WTC11 (cell line): ENCODE results near the gene CTNNA1. TPM values are rescaled to one million over a fixed set of nuclear protein-coding genes. Genes with fewer than 3 reads are reported as not detected.

ENCODE experiments used
- ATAC-seq: fragments of 200-7000 bp; cut with Tn5 transposase; 2 replicates; pipeline ENCODE4 v1.10.0; 2021; ENCODE audit warnings: mild to moderate bottlenecking, moderate library complexity
- CTCF ChIA-PET: fragments of 300-600 bp; sonication (Branson Sonifier 250); formaldehyde crosslinking; loops from one replicate; lab custom pipeline; 2021; ENCODE audit warnings: antibody characterized with exemption; lab: Charles Lee
- POLR2A ChIA-PET: fragments of 350-600 bp; sonication (Branson Sonifier 250); formaldehyde crosslinking; loops from one replicate; lab custom pipeline; 2021; ENCODE audit warnings: antibody characterized with exemption; lab: Charles Lee
- DNase-seq: peaks from one replicate; pipeline ENCODE4 v3.0.0; 2021; ENCODE audit warnings: low spot score
- H3K27ac Mint-ChIP-seq: 2 replicates; pipeline ENCODE4 v1.8.0; 2021; ENCODE audit warnings: mixed read lengths
- H3K27me3 Mint-ChIP-seq: 2 replicates; pipeline ENCODE4 v1.8.0; 2021; ENCODE audit warnings: low read depth, mild to moderate bottlenecking, moderate library complexity, mixed read lengths
- H3K36me3 Mint-ChIP-seq: 2 replicates; pipeline ENCODE4 v1.8.0; 2021; ENCODE audit warnings: mixed read lengths
- H3K4me1 Mint-ChIP-seq: 2 replicates; pipeline ENCODE4 v1.8.0; 2022; ENCODE audit warnings: mixed read lengths
- H3K4me3 Mint-ChIP-seq: 2 replicates; pipeline ENCODE4 v1.8.0; 2021; ENCODE audit warnings: mild to moderate bottlenecking, moderate library complexity, mixed read lengths
- H3K9me3 Mint-ChIP-seq: 2 replicates; pipeline ENCODE4 v1.8.0; 2021; ENCODE audit warnings: mixed read lengths
- FOXP1 ChIP-seq: sonication (generic); formaldehyde crosslinking; IDR thresholded peaks from 2 replicates; pipeline ENCODE4 v1.8.0; 2022; ENCODE audit warnings: missing genetic modification reagents, mild to moderate bottlenecking, moderate library complexity, borderline replicate concordance
- HMGXB4 ChIP-seq: sonication (generic); formaldehyde crosslinking; IDR thresholded peaks from 2 replicates; pipeline ENCODE4 v1.8.1; 2023; ENCODE audit warnings: mild to moderate bottlenecking, moderate library complexity, missing genetic modification reagents
- JAZF1 ChIP-seq: fragments of 250-450 bp; sonication (Bioruptor Pico); IDR thresholded peaks from 2 replicates; pipeline ENCODE4 v1.9.0; 2021; ENCODE audit warnings: moderate library complexity, mild to moderate bottlenecking, inconsistent platforms
- MXD4 ChIP-seq: fragments of 250-450 bp; sonication (Bioruptor Pico); IDR thresholded peaks from 2 replicates; pipeline ENCODE4 v1.8.0; 2021; ENCODE audit warnings: mild to moderate bottlenecking, moderate library complexity, borderline replicate concordance
- MYBL2 ChIP-seq: sonication (generic); formaldehyde crosslinking; IDR thresholded peaks from 2 replicates; pipeline ENCODE4 v1.8.1; 2023; ENCODE audit warnings: mild to moderate bottlenecking, moderate library complexity, missing genetic modification reagents
- OVOL2 ChIP-seq: fragments of 250-450 bp; sonication (Bioruptor Pico); IDR thresholded peaks from 2 replicates; pipeline ENCODE4 v1.9.0; 2021; ENCODE audit warnings: mild to moderate bottlenecking, borderline replicate concordance
- ZBTB21 ChIP-seq: sonication (generic); formaldehyde crosslinking; IDR thresholded peaks from 2 replicates; pipeline ENCODE4 v1.8.1; 2023; ENCODE audit warnings: mild to moderate bottlenecking, missing genetic modification reagents, borderline replicate concordance
- ZNF138 ChIP-seq: sonication (generic); formaldehyde crosslinking; conservative IDR thresholded peaks from 2 replicates; pipeline ENCODE4 v1.8.1; 2022; ENCODE audit warnings: mild to moderate bottlenecking, moderate library complexity, missing genetic modification reagents
- ZSCAN18 ChIP-seq: fragments of 250-450 bp; sonication (Bioruptor Pico); IDR thresholded peaks from 2 replicates; pipeline ENCODE4 v2.1.2; 2022; ENCODE audit warnings: mild to moderate bottlenecking, moderate library complexity
- total RNA-seq: library from RNA; stranded (reverse); gene quantifications from 3 replicates; pipeline ENCODE4 v1.2.3, GENCODE V29; 2021
- TF ChIP-seq, protein P1 (sequence below): sonication (generic); formaldehyde crosslinking; conservative IDR thresholded peaks from 2 replicates; pipeline ENCODE4 v1.8.1; 2023; ENCODE audit warnings: mild to moderate bottlenecking, low read depth, missing genetic modification reagents, moderate library complexity
- TF ChIP-seq, protein P2 (sequence below): fragments of 250-450 bp; sonication (Bioruptor Pico); IDR thresholded peaks from 2 replicates; pipeline ENCODE4 v1.9.0; 2021; ENCODE audit warnings: mild to moderate bottlenecking, borderline replicate concordance
- TF ChIP-seq, protein P3 (sequence below): sonication (generic); formaldehyde crosslinking; IDR thresholded peaks from 2 replicates; pipeline ENCODE4 v1.8.0; 2022; ENCODE audit warnings: mild to moderate bottlenecking, missing genetic modification reagents
- TF ChIP-seq, protein P4 (sequence below): sonication (generic); formaldehyde crosslinking; IDR thresholded peaks from 2 replicates; pipeline ENCODE4 v1.8.1; 2022; ENCODE audit warnings: missing genetic modification reagents, borderline replicate concordance

CTNNA1 gene
- total RNA-seq, 1 experiment from 2014 or later = 309 TPM

- TF ChIP-seq, protein P1, sequence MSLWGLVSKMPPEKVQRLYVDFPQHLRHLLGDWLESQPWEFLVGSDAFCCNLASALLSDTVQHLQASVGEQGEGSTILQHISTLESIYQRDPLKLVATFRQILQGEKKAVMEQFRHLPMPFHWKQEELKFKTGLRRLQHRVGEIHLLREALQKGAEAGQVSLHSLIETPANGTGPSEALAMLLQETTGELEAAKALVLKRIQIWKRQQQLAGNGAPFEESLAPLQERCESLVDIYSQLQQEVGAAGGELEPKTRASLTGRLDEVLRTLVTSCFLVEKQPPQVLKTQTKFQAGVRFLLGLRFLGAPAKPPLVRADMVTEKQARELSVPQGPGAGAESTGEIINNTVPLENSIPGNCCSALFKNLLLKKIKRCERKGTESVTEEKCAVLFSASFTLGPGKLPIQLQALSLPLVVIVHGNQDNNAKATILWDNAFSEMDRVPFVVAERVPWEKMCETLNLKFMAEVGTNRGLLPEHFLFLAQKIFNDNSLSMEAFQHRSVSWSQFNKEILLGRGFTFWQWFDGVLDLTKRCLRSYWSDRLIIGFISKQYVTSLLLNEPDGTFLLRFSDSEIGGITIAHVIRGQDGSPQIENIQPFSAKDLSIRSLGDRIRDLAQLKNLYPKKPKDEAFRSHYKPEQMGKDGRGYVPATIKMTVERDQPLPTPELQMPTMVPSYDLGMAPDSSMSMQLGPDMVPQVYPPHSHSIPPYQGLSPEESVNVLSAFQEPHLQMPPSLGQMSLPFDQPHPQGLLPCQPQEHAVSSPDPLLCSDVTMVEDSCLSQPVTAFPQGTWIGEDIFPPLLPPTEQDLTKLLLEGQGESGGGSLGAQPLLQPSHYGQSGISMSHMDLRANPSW (CRISPR knock-in tag) = no peak
- no peak for TF ChIP-seq MXD4
- TF ChIP-seq ZBTB21 = no peak
- no peak for TF ChIP-seq ZSCAN18 (CRISPR knock-in tag)
- TF ChIP-seq, protein P2, sequence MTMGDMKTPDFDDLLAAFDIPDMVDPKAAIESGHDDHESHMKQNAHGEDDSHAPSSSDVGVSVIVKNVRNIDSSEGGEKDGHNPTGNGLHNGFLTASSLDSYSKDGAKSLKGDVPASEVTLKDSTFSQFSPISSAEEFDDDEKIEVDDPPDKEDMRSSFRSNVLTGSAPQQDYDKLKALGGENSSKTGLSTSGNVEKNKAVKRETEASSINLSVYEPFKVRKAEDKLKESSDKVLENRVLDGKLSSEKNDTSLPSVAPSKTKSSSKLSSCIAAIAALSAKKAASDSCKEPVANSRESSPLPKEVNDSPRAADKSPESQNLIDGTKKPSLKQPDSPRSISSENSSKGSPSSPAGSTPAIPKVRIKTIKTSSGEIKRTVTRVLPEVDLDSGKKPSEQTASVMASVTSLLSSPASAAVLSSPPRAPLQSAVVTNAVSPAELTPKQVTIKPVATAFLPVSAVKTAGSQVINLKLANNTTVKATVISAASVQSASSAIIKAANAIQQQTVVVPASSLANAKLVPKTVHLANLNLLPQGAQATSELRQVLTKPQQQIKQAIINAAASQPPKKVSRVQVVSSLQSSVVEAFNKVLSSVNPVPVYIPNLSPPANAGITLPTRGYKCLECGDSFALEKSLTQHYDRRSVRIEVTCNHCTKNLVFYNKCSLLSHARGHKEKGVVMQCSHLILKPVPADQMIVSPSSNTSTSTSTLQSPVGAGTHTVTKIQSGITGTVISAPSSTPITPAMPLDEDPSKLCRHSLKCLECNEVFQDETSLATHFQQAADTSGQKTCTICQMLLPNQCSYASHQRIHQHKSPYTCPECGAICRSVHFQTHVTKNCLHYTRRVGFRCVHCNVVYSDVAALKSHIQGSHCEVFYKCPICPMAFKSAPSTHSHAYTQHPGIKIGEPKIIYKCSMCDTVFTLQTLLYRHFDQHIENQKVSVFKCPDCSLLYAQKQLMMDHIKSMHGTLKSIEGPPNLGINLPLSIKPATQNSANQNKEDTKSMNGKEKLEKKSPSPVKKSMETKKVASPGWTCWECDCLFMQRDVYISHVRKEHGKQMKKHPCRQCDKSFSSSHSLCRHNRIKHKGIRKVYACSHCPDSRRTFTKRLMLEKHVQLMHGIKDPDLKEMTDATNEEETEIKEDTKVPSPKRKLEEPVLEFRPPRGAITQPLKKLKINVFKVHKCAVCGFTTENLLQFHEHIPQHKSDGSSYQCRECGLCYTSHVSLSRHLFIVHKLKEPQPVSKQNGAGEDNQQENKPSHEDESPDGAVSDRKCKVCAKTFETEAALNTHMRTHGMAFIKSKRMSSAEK (CRISPR knock-in tag) = no peak
- no peak for TF ChIP-seq HMGXB4 (CRISPR knock-in tag)
- TF ChIP-seq, all 79 proteins: peak for 0
Observed at GRCh38 chr5:138909734-138910133, 156.5 kb downstream of the CTNNA1 start (continued).

DNA sequence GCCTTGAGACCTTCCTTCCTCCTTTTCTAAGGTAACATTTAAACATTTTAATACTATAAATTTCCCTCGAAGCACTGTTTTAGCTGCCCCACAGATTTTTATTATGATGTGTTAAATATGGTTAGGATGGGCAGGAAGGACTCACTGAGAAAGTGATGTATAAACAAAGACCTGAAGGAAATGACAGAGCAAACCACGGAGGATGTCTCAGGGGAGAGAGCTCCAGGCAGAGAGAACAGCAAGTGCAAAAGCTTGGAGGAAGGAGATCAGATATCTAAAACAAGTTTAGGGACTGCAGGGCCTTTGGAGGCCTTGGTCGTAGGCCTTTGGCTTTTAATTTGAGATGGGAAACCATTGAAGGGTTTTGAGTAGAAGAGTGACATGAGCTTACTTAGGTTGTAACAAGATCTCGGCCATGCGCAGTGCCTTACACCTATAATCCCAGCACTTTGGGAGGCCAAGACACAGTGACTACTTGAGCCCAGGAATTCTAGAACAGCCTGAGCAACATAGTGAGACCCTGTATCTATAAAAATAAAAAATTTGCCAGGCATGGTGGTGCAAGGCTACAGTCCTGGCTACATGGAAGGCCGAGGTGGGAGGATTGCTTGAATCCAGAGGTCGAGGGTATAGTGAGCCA is 157.4 kb downstream of the CTNNA1 start:
- no peak for DNase-seq
- no peak for ATAC-seq
- Mint-ChIP-seq H3K27ac (peak overlapping the region; percentile 50), H3K4me3 (no peak overlapping the region), H3K27me3 (no peaks in the 10 kb centered on the region), H3K9me3 (no peaks in the 10 kb centered on the region), H3K36me3 (peaks cover 30% of the 10 kb centered on the region), H3K4me1 (peaks cover 6% of the 10 kb centered on the region; the same call in 1 of the 2 replicates)
- ChIA-PET POLR2A (no interaction called here), CTCF (interaction anchor here (0.6 to 1.5 kb wide), 3 partner anchors 21 to 121 kb away, joined by 3 to 5 read pairs (median 3); no protein-coding TSS in a partner anchor)
- TF ChIP-seq JAZF1 (CRISPR knock-in tag) = no peak
- TF ChIP-seq, protein P3, sequence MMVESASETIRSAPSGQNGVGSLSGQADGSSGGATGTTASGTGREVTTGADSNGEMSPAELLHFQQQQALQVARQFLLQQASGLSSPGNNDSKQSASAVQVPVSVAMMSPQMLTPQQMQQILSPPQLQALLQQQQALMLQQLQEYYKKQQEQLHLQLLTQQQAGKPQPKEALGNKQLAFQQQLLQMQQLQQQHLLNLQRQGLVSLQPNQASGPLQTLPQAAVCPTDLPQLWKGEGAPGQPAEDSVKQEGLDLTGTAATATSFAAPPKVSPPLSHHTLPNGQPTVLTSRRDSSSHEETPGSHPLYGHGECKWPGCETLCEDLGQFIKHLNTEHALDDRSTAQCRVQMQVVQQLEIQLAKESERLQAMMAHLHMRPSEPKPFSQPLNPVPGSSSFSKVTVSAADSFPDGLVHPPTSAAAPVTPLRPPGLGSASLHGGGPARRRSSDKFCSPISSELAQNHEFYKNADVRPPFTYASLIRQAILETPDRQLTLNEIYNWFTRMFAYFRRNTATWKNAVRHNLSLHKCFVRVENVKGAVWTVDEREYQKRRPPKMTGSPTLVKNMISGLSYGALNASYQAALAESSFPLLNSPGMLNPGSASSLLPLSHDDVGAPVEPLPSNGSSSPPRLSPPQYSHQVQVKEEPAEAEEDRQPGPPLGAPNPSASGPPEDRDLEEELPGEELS (CRISPR knock-in tag) = no peak
- TF ChIP-seq, protein P4, sequence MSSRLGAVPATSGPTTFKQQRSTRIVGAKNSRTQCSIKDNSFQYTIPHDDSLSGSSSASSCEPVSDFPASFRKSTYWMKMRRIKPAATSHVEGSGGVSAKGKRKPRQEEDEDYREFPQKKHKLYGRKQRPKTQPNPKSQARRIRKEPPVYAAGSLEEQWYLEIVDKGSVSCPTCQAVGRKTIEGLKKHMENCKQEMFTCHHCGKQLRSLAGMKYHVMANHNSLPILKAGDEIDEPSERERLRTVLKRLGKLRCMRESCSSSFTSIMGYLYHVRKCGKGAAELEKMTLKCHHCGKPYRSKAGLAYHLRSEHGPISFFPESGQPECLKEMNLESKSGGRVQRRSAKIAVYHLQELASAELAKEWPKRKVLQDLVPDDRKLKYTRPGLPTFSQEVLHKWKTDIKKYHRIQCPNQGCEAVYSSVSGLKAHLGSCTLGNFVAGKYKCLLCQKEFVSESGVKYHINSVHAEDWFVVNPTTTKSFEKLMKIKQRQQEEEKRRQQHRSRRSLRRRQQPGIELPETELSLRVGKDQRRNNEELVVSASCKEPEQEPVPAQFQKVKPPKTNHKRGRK (CRISPR knock-in tag) = no peak
- TF ChIP-seq, protein P2 (CRISPR knock-in tag) = no peak
- no peak for TF ChIP-seq OVOL2 (CRISPR knock-in tag)
- TF ChIP-seq MYBL2 (CRISPR knock-in tag) = no peak
- no peak for TF ChIP-seq ZNF138 (CRISPR knock-in tag)
- no peak for TF ChIP-seq FOXP1 (CRISPR knock-in tag)
